GM19438 (cell line): Measurements from ENCODE around the gene FLNC.

Source experiments
- ATAC-seq: cut with Tn5 transposase; IDR thresholded peaks from one replicate; pipeline ENCODE4 v1.9.1; 2021; ENCODE audit warnings: low read depth; ENCODE audit not compliant: unreplicated experiment

Gene FLNC

DNA sequence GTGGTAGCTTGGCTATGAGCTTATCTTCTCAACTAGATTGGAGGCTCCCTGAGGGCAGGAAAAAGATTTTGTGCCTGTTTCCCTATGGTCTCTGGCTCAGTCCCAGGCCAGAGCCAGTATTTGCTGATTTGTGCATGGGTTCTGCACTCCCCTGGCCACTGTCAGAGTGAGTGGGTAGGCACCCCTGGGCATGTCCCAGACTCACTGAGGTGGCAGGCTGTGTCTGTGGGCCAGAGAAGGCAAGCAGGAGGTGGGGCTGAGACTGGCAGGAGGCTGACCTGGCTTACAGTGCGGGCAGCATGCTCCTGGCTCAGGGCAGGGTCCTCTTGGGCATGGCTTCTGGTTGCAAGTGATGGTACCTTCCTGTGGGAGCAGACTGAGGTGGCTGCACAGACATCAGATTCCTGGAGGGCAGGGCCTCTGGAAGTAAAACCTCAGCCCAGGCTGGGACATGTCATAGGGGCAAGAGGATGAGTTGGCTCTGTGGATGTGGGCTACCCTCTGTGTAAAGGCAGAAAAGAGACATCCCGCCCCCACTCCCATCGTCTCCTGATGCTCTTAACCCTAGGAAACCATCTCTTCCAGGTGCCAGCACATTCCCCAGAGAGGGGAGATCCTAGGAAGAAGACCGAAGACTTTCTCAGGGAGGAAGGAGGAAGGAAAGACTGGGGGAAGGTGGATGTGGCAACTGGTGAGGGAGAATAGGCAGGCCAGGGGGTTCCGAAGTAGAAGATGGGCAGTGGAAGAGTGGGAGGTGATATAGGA, 76.0 kb downstream of the FLNC start:
- no peak for ATAC-seq

DNA sequence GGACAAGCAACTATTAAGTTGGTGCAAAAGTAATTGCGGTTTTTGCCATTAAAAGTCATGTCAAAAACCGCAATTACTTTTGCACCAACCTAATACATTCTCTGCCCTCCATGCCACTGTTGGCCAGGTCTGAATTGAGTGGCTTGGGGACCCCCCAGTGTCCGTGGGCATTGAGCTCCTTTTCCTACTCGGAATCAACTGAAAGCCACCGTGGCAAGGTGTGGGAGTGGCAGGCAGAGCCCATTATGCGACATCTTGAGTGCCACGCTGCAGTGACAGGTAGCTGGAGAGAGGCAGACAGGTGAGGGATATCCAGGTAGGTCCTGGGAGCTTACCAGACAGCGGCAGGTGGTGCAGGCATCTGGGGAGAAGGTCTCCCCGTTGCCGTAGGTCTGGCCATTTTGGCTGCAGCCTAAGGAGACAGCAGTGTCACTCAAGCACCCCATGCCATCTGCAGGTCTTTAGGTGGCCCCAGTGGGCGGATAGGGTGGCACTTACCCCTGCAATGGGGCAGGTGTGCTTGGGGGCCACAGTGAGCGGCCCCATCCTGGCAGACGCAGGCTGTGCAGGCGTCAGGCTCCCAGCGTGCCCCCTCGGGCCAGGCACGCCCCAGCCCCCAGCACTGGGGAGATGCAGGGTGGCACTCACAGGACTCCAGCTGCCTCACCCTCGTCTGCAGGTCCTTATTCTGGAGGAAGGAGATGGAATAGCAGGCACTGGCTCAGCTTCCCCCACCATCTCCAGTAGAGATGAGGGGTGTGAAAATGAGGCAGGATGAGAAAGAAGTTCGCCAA, 76.8 kb downstream of the FLNC start:
- ATAC-seq, result no peak
